WERI-Rb-1 (cell line): Measurements from ENCODE around the gene PTTG2.

ENCODE experiments used
- DNase-seq: peaks from one replicate; pipeline ENCODE4 v3.0.0-alpha.2; 2020
- H3K27ac ChIP-seq: fragments of 250-450 bp; sonication (Bioruptor Pico); 2 replicates; pipeline ENCODE4 v1.5.1; 2020; ENCODE audit warnings: mild to moderate bottlenecking, moderate library complexity
- H3K27me3 ChIP-seq: fragments of 250-450 bp; sonication (Bioruptor Pico); 2 replicates; pipeline ENCODE4 v1.5.1; 2021; ENCODE audit warnings: mild to moderate bottlenecking, low read depth, moderate library complexity; ENCODE audit not compliant: insufficient read depth, severe bottlenecking
- H3K36me3 ChIP-seq: fragments of 250-450 bp; sonication (Bioruptor Pico); 2 replicates; pipeline ENCODE4 v1.5.1; 2020; ENCODE audit warnings: mild to moderate bottlenecking, moderate library complexity
- H3K4me3 ChIP-seq: 2 replicates; pipeline ENCODE4 v1.5.1; 2011; ENCODE audit warnings: low read depth, mild to moderate bottlenecking, control low read depth, low read length
- H3K9me3 ChIP-seq: fragments of 250-450 bp; sonication (Bioruptor Pico); 2 replicates; pipeline ENCODE4 v1.5.1; 2021; ENCODE audit warnings: mild to moderate bottlenecking, moderate library complexity; ENCODE audit not compliant: severe bottlenecking
- CTCF ChIP-seq: IDR thresholded peaks from 2 replicates; pipeline ENCODE4 v1.5.1; 2011; ENCODE audit warnings: low read depth, mild to moderate bottlenecking, control low read depth, inconsistent platforms, low read length

PTTG2 gene

GRCh38 chr4:37995299-37995821, 35.2 kb downstream of the PTTG2 start:
- H3K4me3 ChIP-seq: no peak overlapping the region

GRCh38 chr4:37995981-37996775, 36.0 kb downstream of the PTTG2 start:
- no peaks in the 10 kb centered on the region for H3K9me3 ChIP-seq
- no peak for DNase-seq
- H3K27me3 ChIP-seq: no peaks in the 10 kb centered on the region
- H3K4me3 ChIP-seq: no peak overlapping the region
- H3K27ac ChIP-seq: no peak overlapping the region
- no peaks in the 10 kb centered on the region for H3K36me3 ChIP-seq
- no peak for TF ChIP-seq CTCF

More at GRCh38 chr4:37995299-37995821, 35.2 kb downstream of the PTTG2 start:
- Histone ChIP-seq H3K36me3 (no peaks in the 10 kb centered on the region), H3K27me3 (no peaks in the 10 kb centered on the region), H3K27ac (no peak overlapping the region), H3K9me3 (no peaks in the 10 kb centered on the region)
- no peak for DNase-seq
- TF ChIP-seq CTCF: no peak

GRCh38 chr4:37998226-37998625, 38.0 kb downstream of the PTTG2 start:
- Histone ChIP-seq H3K36me3 (no peaks in the 10 kb centered on the region), H3K27me3 (no peaks in the 10 kb centered on the region), H3K27ac (no peak overlapping the region), H3K4me3 (no peak overlapping the region), H3K9me3 (no peaks in the 10 kb centered on the region)
- no peak for TF ChIP-seq CTCF
- no peak for DNase-seq

GRCh38 chr4:37999000-37999716, 39.0 kb downstream of the PTTG2 start:
- no peaks in the 10 kb centered on the region for H3K36me3 ChIP-seq
- no peak for TF ChIP-seq CTCF
- no peak for DNase-seq
- H3K4me3 ChIP-seq: no peak overlapping the region
- no peak overlapping the region for H3K27ac ChIP-seq
- no peaks in the 10 kb centered on the region for H3K9me3 ChIP-seq
- H3K27me3 ChIP-seq: no peaks in the 10 kb centered on the region

- Histone ChIP-seq H3K27ac (no peak overlapping the region), H3K36me3 (no peaks in the 10 kb centered on the region), H3K27me3 (no peaks in the 10 kb centered on the region), H3K4me3 (no peak overlapping the region), H3K9me3 (no peaks in the 10 kb centered on the region)
- TF ChIP-seq CTCF: no peak
- no peak for DNase-seq
These were observed 39.8 kb downstream of the PTTG2 start for GRCh38 chr4:37999965-38000364.
